ENCODE results near the gene KANK4.

Gene KANK4

DNA sequence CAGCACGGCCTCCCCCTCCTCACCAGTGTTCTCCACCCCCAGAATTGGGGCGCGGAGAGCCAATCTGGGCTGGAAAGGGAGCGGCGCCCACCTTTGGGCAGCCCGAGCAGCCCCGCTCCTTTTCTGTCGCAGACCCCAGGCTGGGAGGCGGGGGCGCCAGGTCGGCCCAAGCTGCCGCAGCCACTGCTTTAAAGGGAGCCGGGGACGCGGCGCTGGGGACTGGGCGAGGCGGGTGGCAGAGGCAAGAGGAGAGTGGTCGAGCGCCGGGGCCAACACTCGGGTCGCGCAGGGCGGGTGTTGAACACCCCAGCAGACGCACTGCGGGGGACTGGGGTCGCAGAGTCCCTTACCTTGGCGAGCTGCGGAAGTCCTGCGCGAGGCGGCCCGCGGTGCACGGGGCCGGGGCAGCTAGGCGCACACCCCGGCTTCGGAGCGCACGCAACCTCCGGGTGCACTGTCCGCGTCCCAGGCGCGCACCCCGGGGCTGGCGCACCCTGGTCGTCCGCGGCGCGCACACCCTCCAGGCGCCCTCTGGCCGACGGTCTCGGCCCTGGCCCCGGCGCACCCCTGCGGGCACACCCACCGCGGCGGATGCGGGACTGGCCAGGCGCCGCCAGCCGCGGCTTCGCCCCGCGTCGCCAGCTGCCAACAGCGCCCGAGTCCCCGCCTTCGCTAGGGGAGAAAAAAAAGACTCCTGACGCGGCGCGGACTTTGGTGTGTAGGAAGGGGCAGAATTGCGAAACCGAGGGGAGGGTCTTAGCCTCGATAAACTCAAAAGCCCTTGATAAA lies at the start of gene KANK4:
Gene KANK4, minus strand, starts transcription at position 679 of the 789 bp plus-strand sequence. CDS start 37,870 bp downstream, outside the sequence.
- DNase-seq, result no peak

DNA sequence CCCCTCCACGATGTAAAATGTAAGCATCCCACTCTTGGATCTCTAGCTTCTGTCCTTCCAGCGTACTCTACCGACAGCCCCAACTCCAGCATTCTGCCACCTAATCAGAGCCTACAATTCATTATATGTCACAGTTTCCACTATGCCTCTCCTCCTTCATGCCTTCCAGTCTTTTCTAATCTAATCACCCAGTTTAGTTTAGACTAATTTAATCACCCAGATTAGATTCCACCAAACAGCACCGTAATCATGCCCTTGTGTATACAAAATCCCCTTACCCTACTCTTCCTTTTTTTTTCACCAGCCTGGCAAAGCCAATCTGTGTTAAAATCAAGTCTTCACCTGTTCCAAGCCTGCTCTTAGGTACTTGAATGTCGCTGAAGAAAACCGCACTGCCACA lies 49.8 kb upstream of the KANK4 start:
- DNase-seq, result no peak

DNA sequence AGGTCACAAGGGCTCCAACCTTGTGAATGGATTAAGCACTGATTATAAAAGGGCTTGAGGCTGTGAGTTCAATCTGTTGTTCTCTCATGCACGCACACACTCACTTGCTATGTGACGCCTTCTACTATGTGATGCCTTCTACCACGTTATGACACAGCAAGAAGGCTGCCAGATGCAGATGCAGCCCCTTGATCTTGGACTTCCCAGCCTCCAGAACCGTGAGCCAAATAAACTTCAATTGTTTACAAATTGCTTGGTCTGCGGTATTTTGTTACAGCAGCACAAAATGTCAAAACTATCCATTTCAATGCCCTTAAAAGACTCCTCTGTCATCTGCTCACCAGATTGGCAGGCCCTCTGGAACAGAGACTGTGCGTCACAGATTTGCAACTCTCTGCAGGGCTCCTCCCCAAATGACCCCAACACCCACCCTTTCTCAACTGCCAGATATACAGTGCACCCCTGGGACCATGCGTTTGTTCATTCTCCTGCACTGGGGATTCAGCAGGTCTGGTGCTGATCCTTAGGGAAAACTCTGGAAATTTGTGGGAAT lies 47.8 kb upstream of the KANK4 start:
- DNase-seq, result no peak

DNA sequence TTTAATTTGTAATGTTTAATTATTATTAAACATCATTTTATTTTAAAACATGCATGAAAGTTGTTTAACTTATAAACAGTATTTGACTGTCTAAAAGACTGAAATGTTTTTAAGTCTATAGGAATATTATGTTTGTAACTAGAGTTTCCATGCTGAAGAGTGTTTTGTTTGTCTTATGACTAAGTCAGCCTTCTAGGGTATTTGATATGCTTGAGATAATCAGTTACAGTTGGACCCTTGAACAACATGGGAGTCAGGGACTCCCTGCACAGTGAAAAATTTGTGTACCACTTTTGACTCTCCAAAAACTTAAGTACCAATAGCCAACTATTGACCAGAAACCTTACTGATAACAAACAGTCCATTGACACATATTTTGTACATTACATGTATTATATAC lies 45.5 kb upstream of the KANK4 start:
- DNase-seq, result no peak

DNA sequence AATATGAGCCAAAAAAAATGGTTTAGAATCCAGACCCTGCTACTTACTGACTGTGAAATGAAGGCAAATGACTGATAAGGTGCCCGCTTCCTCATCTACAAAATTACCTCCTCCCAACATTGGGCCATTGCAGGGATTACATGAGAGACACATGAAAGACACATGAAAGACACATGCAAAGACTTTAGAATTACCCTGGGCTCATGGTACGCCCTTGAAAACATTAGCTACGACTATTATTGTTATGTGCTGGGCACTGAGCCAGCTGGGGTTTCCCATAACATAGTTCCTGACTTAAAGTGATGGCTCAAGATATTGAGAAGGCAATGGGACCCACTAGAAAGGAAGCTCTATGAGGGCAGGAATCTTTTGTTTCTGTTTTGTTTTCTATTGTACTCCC lies 43.7 kb upstream of the KANK4 start:
- no peak for DNase-seq

DNA sequence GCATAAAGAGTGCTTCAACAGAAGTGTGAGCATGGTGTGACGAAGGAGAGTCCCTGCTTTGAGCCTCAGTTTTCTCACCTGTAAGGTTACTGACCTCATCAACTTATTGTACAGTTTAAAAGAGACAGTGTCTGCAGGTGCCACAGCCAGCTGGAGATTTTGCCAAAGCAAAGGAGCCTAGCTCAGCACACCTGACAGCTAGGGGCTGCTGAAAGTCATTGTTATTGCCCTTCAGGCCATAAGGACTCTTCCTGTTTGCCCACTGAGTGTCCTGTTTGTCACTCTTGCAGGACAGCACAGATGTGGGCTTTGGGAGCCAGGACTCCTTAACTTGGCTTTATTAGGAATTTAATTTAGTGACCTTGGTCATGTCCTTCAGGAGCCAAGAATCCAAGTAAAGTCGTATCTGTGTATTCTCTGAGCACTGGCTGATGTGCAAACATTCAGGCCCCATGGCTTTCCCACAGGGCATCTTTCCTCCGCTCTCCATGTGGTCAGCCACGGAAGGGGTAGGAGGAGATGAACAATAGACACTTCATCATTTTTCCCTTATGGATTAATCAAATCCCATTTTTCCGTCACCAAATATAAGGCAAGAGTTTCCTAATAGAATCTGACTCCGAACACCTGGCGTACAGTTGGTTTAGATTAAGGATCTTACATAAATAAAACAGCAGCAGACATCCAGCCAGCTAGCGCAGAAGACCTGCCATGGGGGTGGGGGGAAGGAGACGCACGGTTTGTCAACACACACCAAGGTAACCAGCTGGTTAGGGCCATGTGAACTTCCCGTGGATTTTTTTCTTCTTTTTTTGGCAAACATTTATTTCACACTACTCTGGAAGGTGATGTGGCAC lies 43.1 kb upstream of the KANK4 start:
- no peak for DNase-seq

DNA sequence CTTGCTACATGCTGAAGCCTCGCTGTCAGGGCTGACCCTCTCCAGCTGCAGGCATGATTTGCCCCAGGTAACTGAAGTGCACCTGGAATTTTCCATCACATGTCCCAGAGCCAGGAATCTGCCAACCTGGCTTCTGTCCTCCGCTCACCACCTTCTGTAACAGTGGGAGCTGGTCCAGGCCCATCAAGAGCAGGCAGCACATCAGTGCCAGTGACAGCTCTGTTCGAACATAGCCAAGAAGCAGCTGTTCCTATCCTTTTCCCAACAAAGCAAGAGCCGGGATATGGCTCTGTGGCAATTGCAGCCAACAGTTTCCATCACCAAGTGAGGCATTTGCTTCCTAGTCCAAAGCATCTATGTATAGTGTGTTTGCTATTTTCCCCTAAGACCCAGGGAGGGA lies 42.2 kb upstream of the KANK4 start:
- no peak for DNase-seq

DNA sequence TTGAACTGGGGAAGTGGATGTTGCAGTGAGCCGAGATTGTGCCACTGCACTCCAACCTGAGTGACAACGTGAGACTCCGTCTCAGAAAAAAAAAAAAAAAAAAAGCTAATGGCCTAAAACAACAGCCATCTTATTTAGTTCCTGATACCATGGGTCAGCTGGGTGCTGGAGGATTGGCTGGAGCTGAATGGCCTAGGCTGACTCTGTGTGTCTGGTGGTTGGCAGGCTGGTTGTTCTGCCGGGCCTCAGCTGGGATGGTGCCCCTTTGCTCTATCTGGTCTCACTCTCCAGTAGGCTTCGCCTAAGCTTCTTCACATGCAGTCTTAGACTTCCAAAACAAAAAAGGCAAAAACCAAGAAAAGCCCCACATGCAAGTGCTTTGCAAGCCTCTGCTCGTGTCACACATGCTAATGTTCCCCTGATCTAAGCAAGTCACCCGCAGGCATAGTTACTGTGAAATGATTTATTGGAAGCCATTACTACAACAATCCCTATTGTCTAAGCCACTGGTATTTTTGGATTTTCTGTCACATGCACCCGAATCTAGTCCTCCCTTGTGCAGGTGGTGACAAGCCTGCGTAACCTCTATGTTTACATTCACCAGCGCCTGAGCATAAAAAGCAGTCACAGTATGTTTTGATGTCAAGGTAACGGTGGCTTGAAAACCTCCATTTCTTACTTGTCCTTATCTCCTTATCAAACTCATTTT lies 39.6 kb upstream of the KANK4 start:
- DNase-seq, result no peak

DNA sequence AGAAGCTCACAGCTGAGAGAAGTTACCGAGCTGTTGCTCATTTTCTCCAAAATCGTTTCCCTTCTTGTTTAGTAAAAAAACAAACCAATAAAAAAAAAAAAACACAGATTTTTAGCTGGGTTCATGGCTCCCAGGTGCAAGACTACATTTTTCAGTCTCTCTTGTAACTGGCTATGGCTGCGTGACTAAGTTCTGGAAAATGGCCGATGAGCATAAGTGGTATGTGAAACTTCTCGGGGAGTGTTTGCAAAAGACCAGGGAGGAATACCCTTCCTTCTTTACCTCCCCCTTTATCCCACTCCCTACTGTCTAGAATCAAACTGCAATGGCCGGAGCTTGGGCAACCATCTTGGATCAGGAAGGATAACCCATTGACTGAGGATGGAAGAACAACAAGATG lies 38.7 kb upstream of the KANK4 start:
- DNase-seq, result no peak

DNA sequence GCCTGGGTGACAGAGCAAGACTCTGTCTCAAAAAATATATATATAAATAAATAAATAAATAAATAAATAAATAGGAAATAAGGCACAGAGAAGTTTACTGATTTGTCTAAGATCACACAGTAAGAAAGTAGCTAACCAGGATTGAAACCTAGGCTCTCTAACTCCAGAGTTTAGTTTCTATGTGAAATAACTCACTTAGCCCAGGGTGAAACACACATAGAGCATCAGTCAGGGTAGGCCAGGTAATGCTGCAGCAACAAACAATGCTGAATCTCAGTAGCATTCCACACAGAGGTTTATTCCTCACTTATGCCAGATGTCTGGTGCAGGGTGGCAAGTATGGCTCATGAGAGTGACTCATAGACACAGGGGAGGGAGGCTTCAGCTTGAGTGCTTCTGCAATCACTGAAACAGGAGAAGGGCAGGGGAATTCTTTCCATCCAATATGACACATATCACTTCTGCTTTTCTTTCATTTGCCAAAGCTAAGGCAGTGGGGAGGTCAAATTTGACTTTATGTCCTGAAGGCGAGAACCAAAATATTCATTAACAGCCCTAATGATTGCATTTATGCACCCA lies 37.1 kb upstream of the KANK4 start:
- DNase-seq, result no peak

DNA sequence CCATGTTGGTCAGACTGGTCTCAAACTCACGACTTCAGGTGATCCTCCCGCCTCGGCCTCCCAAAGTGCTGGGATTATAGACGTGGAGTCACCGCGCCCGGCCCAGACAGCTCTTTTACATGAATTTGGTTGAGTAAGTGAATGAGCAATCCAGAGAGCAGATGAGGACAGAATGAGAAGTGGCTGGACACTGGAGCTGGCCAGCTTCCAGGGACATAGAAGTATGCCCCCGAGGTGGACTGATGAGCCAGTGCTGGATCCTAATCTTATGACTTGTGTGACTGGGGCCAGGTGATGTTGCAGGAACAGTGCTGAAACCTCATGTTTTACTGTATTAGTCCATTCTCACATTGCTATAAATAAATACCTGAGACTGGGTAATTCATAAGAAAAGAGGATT lies 35.9 kb upstream of the KANK4 start:
- DNase-seq, result no peak

DNA sequence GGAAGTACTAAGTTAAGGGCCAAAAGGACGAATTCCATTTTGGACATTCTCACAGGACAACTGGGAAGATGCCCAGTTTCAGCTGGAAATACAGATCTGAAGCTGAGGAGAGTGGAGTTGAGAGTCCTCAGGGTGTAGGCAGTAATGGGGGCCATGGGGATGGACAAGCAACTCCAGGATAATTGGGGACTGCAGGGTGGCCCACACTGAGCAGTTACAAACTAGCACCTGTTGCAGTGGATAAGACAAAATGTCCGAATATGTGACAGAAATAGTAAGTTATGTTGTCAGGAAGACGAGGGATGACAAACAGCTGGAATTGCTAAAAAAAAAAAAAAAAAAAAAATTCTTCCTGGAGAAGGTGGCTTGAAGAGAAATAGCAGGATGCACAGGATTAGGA lies 34.6 kb upstream of the KANK4 start:
- DNase-seq, result no peak

DNA sequence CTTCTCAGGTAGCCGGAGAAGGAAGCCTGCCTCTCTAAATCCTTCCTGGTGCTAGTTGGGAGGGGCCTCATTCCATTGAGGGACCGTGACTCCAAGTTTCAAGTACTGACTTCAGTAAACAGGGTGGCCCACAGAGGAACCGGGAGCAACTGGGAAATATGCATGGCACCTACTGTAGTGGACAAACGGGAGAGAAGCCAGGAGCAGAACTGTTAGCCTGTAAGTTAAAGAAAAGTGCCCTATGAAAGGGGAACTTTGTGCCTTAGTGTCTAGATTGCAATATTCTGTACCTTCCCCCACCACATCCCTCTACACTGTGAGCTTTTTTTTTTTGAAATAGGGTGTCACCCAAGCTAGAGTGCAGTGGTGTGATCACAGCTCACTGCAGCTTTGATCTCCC lies 33.2 kb upstream of the KANK4 start:
- no peak for DNase-seq

DNA sequence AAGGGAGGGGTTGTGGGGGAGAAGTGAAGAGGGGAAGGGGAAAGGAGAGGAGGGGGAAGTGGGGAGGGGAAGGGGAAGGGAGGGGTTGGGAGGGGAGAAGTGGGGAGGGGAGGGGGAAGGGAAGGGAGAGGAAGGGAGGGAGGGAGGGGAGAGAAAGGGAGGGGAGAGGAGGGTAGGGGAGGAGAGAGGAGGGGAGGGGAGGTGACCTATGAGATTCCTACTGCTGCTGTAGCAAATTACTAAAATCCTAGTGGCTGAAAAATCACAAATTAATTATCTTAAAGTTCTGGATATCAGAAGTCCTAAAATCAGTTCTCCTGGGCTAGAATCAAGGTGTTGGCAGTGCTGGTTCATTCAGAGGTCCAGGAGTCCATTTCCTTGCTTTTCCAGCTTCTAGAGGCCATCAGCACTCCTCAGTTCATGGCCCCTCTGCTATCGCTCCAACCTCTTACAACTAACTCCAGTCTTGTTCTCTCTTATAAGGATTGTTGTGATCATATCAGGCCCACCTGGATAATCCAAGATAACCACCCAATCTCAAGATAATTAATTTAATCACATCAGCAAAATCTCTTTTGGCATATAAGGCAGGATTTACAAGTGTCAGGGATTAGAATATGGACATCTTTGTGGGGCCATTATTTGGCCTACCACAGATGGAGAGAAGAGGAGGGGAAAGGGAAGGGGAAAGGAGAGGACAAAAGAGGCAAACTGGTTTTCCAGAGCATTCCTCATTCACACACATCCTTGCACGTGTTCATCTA lies 30.4 kb upstream of the KANK4 start:
- no peak for DNase-seq

DNA sequence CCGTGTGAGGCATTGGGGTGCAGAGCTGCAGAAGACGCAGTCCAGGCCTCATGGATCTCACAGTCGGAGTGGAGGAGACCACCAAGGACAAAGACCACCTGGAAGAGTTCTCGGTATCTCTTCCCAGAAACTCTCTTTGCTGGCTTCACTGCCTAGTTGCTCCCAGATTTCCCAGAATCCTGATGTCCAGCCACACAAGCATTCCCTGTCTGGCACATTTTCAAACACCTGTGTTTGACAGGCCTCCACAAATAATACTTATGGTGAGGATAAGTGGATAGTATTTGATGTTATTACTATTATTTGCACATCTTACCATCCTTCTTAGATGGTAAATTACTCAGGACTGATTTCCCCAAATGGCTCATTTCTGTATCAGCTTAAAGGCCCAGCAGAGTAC lies 27.7 kb upstream of the KANK4 start:
- DNase-seq, result no peak

DNA sequence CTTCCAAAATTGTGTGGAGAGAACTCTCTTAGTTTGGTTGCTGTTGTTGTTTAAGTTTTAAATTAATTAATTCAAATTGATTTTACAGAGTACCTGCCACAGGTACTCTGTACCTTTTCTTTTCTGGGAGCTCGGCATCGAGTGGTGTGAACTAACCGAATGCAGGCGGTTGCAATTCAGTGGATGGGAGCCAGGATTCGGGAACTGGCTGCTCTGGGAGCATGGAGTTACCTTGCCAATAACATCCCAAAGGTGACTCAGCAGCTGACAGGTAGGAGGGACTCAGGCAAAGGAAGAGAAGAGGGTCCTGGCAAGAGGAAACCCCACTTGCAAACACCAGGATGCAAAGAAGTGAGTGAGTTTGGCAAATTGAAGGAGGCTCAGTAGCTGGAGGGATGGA lies 24.7 kb upstream of the KANK4 start:
- no peak for DNase-seq

DNA sequence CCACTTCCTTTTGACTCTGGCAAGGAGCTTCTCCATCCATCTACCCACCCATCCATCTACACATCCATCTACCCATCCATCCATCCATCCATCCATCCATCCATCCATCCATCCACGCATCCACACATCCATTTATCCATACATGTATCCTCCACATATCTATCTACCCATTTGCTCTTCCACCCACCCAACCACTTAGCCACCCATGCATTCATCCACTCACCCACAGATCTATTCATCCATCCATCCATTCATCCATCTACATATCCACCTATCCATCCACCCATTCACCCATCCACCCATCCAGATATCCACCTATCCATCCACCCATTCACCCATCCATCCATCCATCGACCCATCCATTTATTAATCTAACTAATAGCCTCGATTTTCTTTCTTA lies 23.0 kb upstream of the KANK4 start:
- DNase-seq, result no peak

DNA sequence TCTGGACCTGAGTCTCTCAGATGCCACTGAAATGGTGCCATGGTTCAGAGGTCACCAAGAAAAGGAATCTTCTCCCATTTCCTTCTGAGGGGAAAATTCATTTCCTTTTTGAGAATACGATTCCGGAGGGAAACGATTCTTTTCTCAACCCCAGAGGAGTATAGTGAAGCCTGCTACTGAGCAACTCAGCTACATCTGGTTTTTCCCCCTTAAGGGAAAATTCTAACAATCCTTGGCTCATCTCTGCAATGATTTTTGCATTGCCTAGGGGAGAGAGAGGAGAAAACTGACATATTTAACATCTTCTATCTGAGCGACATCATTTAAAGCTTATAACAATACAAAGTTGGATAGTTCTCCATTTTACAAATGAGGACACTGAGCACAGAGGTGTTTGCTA lies 22.4 kb upstream of the KANK4 start:
- DNase-seq, result no peak

DNA sequence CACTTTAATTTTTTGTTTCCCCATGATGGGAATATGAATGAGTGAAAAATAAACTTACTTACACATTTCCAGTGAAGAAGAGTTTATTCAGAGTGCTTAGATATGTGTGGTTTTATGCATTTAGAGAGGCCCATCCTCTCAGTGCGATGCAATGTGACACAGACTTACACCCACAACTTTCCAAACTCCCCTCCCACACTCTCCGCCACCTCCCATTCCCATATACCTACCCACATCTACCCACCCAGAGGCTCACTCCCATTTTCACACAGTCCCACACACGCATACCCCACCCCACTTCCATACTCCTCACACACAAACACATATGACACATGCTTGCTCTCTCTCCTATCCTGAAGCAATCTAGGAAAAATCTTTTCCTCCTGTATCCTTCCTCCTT lies 21.9 kb upstream of the KANK4 start:
- no peak for DNase-seq

DNA sequence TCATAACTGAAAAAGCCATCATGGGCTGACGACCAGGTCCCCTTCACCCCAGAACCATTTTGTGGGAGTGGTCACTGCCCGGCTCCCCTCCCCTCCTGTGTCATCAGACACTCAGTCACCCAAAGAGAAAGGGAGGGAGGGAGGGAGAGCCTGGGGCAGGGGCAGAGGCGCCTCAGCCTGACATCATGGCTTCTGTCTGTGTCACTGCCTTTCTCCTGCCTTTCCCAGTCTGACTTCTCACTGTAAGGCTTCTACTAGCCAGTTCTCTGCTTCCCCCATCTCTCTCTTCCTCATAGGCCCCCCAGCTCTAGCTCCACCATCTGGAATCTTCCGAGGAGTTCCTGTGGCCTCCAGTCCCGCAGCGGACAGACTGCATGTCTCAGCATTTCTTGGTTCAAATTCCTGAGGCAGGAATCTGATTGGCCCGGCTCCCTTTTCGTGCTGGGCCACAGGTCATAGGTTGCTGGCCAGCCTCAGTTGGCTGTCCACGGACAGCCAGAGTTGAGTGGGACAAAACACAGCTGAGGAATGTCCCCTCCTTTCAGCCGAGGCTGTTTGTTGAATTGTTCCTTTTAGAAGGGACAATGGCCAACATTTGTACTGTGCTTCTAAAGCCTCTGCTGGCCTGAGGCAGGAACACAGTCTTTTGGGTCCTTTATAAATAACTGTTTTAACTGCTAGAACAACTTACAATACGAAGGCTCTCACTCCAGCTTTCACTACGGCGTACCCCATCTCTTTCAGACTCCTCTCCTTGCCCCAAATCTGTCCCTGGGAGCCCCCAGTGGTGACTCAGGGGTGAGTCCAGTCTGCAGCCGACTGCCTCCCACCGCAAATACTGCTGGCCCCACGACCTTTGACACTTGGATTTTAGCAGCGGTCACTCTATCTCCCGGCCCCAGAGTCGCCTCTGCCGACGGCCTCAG lies 18.7 kb upstream of the KANK4 start:
- DNase-seq, result no peak
